GM21576 (cell line): Measurements from ENCODE around the gene ZDHHC8.

Experiments used
- ATAC-seq: cut with Tn5 transposase; IDR thresholded peaks from one replicate; pipeline ENCODE4 v1.9.1; 2021; ENCODE audit warnings: mild to moderate bottlenecking, moderate library complexity; ENCODE audit not compliant: unreplicated experiment

ZDHHC8 gene

GRCh38 chr22:20096574-20097420 lies 34.8 kb upstream of the ZDHHC8 start:
- no peak for ATAC-seq

- ATAC-seq: no peak
Observed at GRCh38 chr22:20099099-20099711, 32.4 kb upstream of the ZDHHC8 start.

GRCh38 chr22:20101638-20102037 lies 30.0 kb upstream of the ZDHHC8 start:
- no peak for ATAC-seq

GRCh38 chr22:20102203-20102780 lies 29.3 kb upstream of the ZDHHC8 start:
- ATAC-seq: no peak

- ATAC-seq: no peak
Observed at GRCh38 chr22:20105456-20106204, 26.0 kb upstream of the ZDHHC8 start.

- ATAC-seq: no peak
Observed at GRCh38 chr22:20106205-20106848, 25.3 kb upstream of the ZDHHC8 start.

GRCh38 chr22:20106849-20107237 lies 24.8 kb upstream of the ZDHHC8 start:
- no peak for ATAC-seq

- no peak for ATAC-seq
Observed at GRCh38 chr22:20107471-20107901, 24.1 kb upstream of the ZDHHC8 start.

GRCh38 chr22:20107951-20108756 lies 23.4 kb upstream of the ZDHHC8 start:
- no peak for ATAC-seq

GRCh38 chr22:20108757-20109230 lies 22.8 kb upstream of the ZDHHC8 start:
- no peak for ATAC-seq

- ATAC-seq: no peak
Observed at GRCh38 chr22:20109411-20110358, 21.9 kb upstream of the ZDHHC8 start.

- no peak for ATAC-seq
Observed at GRCh38 chr22:20110359-20110985, 21.1 kb upstream of the ZDHHC8 start.

GRCh38 chr22:20111045-20111688 lies 20.4 kb upstream of the ZDHHC8 start:
- ATAC-seq: no peak

- no peak for ATAC-seq
Observed at GRCh38 chr22:20111689-20112622, 19.6 kb upstream of the ZDHHC8 start.

- ATAC-seq: no peak
Observed at GRCh38 chr22:20112623-20113511, 18.7 kb upstream of the ZDHHC8 start.
